Right ventricle myocardium inferior (tissue), 1 donor: ENCODE results near the gene NPHP1. TPM values are rescaled to one million over a fixed set of nuclear protein-coding genes. Genes with fewer than 3 reads are reported as not detected.
"Not testable (repeated sequence)": the region's sequence is repeated elsewhere in the genome, so short reads cannot be mapped to it uniquely, and the experiment has no call there.

Experiments used
- ATAC-seq: fragments of 200-7000 bp; cut with Tn5 transposase; one replicate; pipeline ENCODE4 v1.9.1; 2020; ENCODE audit warnings: mild to moderate bottlenecking, moderate library complexity
- DNase-seq: peaks from one replicate; pipeline ENCODE4 v3.0.0; 2021; ENCODE audit errors: missing footprints
- intact Hi-C: fragments of 100-400 bp; cut with DNase I; formaldehyde crosslinking; loops from one replicate; pipeline ENCODE4 v1.11.0; 2022
- microRNA-seq: library from miRNA; unstranded; fragments of <30 nt; microRNA quantifications from one replicate; pipeline ENCODE4 v1.2.0, GENCODE V29; 2020
- total RNA-seq: library from RNA; stranded (reverse); fragmentation: NEBNext Ultra II Directional; extraction: Animal tissue kit (Norgen Biotek cat#: 25700); gene quantifications from one replicate; pipeline ENCODE4 v1.2.1, GENCODE V29; 2021
- donor health status: DM: no; HTN: yes; CAD: no; lungs with severe emphysema.

Gene NPHP1
- total RNA-seq, 1 donor from 2014 or later: 5.5 TPM

- ATAC-seq (no peak), DNase-seq (no peak)
- intact Hi-C loops: no loop called here
Measured at GRCh38 chr2:110099038-110099425, 105.8 kb downstream of the NPHP1 start.

- DNase-seq: no peak
- intact Hi-C loops: no loop called here
- no peak for ATAC-seq
Measured at GRCh38 chr2:110097506-110098220, 107.2 kb downstream of the NPHP1 start.

- no peak for ATAC-seq
- DNase-seq: no peak
- intact Hi-C loops: no loop called here
Measured at GRCh38 chr2:110095994-110096633, 108.7 kb downstream of the NPHP1 start.

- ATAC-seq, intact Hi-C loops, DNase-seq: not testable (repeated sequence)
Measured at GRCh38 chr2:110094884-110095534, 109.8 kb downstream of the NPHP1 start.

- intact Hi-C loops, ATAC-seq, DNase-seq: not testable (repeated sequence)
Measured at GRCh38 chr2:110093924-110094323, 110.9 kb downstream of the NPHP1 start.

- ATAC-seq, DNase-seq, intact Hi-C loops: not testable (repeated sequence)
Measured at GRCh38 chr2:110090164-110090563, 114.6 kb downstream of the NPHP1 start.

- ATAC-seq, intact Hi-C loops, DNase-seq: not testable (repeated sequence)
Measured at GRCh38 chr2:110083757-110084156, 121.1 kb downstream of the NPHP1 start.

GRCh38 chr2:110083162-110083561 is 121.7 kb downstream of the NPHP1 start:
- intact Hi-C loops, ATAC-seq, DNase-seq: not testable (repeated sequence)

GRCh38 chr2:110078104-110078503 is 126.7 kb downstream of the NPHP1 start:
- intact Hi-C loops, DNase-seq, ATAC-seq: not testable (repeated sequence)

- intact Hi-C loops, ATAC-seq, DNase-seq: not testable (repeated sequence)
Measured at GRCh38 chr2:110075896-110076295, 128.9 kb downstream of the NPHP1 start.

Small RNA genes within 50 kb of the gene (microRNA-seq; reads per million reads assigned to microRNA genes)
- gene MIR4436B1: not detected

Other genes starting within 250 kb of the NPHP1 start
- gene MALL, start 89.2 kb downstream of the NPHP1 start, total RNA-seq: 14.0 TPM
- 225 TPM for gene MTLN, start 7.5 kb upstream of the NPHP1 start, total RNA-seq